ENCODE measurements around the gene GPATCH2. TPM values are rescaled to one million over a fixed set of nuclear protein-coding genes. Genes with fewer than 3 reads are reported as not detected.

Gene GPATCH2
- total and polyA plus RNA-seq, 11 donors = 2.3 to 8.5 (median 7.5) TPM

DNA sequence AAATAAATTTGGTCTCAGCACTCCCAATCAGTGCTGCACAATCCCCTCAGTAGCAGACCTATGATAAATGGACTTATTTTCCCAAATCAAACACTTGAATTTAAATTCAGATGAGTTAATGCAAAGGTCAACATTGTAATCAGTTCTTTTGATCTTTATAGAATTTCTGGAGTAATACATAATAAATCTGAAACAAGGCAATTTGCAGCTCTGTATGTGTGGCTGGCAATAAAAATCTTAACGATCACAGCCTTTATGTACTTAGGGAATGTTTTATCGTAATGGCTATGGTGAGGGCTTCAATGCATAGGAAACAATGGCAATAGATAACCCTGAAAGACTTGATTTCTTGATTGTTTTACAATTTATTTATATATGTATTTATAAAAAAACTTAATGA, 91.4 kb downstream of the GPATCH2 start:
- intact Hi-C loops (cut with DNase I) = no loop called here
- peaks cover 0 to 6% (median 0%) of the 10 kb centered on the region in 12 donors for H3K4me1 ChIP-seq
- H3K4me3 ChIP-seq = no peak overlapping the region
- WGBS, 4 donors = 95 to 97% (median 96%) methylated on average over 2 of the region's 2 CpGs
- H3K36me3 ChIP-seq = no peaks in the 10 kb centered on the region
- H3K9me3 ChIP-seq = no peaks in the 10 kb centered on the region
- ATAC-seq (no peak), DNase-seq (no peak)
- no peak for TF ChIP-seq POLR2A (IDR thresholded peaks at IDR 0.05)
- TF ChIP-seq, protein P1, sequence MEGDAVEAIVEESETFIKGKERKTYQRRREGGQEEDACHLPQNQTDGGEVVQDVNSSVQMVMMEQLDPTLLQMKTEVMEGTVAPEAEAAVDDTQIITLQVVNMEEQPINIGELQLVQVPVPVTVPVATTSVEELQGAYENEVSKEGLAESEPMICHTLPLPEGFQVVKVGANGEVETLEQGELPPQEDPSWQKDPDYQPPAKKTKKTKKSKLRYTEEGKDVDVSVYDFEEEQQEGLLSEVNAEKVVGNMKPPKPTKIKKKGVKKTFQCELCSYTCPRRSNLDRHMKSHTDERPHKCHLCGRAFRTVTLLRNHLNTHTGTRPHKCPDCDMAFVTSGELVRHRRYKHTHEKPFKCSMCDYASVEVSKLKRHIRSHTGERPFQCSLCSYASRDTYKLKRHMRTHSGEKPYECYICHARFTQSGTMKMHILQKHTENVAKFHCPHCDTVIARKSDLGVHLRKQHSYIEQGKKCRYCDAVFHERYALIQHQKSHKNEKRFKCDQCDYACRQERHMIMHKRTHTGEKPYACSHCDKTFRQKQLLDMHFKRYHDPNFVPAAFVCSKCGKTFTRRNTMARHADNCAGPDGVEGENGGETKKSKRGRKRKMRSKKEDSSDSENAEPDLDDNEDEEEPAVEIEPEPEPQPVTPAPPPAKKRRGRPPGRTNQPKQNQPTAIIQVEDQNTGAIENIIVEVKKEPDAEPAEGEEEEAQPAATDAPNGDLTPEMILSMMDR (IDR thresholded peaks at IDR 0.05) = no peak
- no peak overlapping the region for H3K27ac ChIP-seq
- no peaks in the 10 kb centered on the region for H3K27me3 ChIP-seq

DNA sequence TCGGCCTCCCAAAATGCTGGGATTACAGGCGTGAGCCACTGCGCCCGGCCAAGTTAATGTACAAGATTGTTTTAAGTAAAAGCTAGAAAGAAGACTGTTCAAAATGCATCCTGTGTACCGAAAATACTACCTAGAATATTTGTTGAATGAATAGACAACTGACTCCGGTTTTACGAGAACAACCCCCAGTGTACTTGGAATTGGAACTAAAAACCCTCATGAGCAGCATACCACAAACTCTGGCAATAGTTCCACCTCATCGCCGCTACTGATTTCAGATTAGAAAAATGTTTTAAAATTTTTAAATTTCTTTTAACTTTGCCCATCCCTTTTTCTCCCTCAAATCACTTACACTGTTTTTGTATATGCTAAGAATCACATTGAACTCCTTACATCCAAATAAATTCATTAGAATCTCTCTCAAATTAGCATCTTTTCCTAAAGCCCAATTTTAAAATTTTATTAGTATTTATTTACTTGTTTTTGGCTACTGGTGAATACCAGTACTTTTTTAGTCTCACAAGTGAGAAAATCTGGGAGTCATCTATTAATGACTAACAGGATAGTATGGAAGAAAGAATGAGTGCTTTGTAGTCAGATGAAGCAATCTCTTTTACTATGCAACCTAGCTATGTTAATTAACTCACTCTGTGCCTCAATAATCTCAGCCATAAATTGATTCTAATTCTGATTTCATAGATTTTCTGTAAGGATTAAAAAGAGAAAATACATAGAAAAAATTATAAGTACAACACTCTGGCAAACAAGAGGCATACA, 95.1 kb downstream of the GPATCH2 start:
- ATAC-seq (no peak), DNase-seq (no peak)
- TF ChIP-seq, protein P1 (IDR thresholded peaks at IDR 0.05) = no peak
- TF ChIP-seq POLR2A (IDR thresholded peaks at IDR 0.05) = no peak
- Histone ChIP-seq H3K36me3 (no peaks in the 10 kb centered on the region), H3K9me3 (no peaks in the 10 kb centered on the region), H3K4me3 (no peak overlapping the region), H3K27me3 (no peaks in the 10 kb centered on the region), H3K4me1 (peaks cover 0 to 5% (median 0%) of the 10 kb centered on the region in 12 donors), H3K27ac (no peak overlapping the region)
- intact Hi-C loops (cut with DNase I) = no loop called here
- WGBS, 4 donors = 93 to 98% (median 96%) methylated on average over 9 of the region's 9 CpGs

DNA sequence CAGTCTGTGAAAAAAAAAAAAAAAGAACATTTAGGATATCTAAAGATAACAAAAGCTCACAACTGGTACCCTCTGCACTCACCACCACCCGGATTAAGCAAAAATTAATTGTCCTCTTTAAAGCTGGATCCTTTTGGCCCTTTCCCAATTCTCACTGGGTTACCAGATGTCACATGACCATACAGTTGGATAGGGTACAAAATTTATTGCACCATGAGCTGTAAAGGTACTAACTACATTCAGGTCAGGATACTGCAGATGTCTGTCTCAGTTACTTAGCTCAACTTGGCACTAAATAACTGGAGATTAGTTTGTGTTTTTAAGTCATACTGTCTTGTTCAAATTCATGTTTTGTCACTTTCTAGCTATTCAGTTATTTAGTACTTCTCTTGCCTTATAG, 96.3 kb downstream of the GPATCH2 start:
- peak in 1 of 4 donors; percentile 43 for ATAC-seq
- intact Hi-C loops (cut with DNase I) = no loop called here

DNA sequence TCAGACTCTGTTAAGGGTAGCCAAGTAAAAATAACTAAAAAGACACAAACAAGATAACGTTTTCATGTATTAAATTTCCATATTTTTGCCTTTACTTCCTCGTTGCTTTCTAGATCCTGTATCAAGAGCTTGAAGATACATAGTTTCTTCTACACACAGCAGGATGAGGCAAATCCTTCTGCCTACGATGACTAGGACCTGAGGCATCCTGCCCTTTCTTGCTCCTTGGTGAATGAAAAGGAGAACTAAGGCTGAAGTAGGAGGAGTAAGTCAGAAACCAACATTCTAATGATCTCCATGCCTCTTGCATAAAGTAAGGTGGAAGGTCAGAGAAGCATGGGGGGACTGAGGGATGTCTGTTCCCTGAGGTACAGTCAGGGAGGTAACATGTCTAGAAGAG, 102.6 kb downstream of the GPATCH2 start:
- intact Hi-C loops (cut with DNase I) = loop anchor here in 1 of 10 donors (10.0 kb wide), 1 partner anchor 73 kb away; no protein-coding TSS in a partner anchor
- WGBS, 4 donors = 81 to 92% (median 89%) methylated on average over 3 of the region's 3 CpGs
- H3K4me3 ChIP-seq = no peak overlapping the region
- DNase-seq (no peak), ATAC-seq (peak in 1 of 4 donors; percentile 27)
- no peaks in the 10 kb centered on the region for H3K36me3 ChIP-seq
- H3K9me3 ChIP-seq = no peaks in the 10 kb centered on the region
- TF ChIP-seq, protein P1 (IDR thresholded peaks at IDR 0.05) = no peak
- TF ChIP-seq POLR2A (IDR thresholded peaks at IDR 0.05) = no peak
- peaks cover 0 to 17% (median 4%) of the 10 kb centered on the region in 12 donors for H3K4me1 ChIP-seq
- H3K27ac ChIP-seq = no peak overlapping the region
- no peaks in the 10 kb centered on the region for H3K27me3 ChIP-seq

More for the DNA sequence above, 96.3 kb downstream of the GPATCH2 start:
- H3K36me3 ChIP-seq = no peaks in the 10 kb centered on the region
- H3K4me1 ChIP-seq = peaks cover 0 to 5% (median 0%) of the 10 kb centered on the region in 12 donors
- no peak overlapping the region for H3K4me3 ChIP-seq
- WGBS, 4 donors = 52 to 66% (median 64%) methylated on average over 1 of the region's 1 CpG
- TF ChIP-seq, protein P1 (IDR thresholded peaks at IDR 0.05) = no peak
- TF ChIP-seq POLR2A (IDR thresholded peaks at IDR 0.05) = no peak
- no peaks in the 10 kb centered on the region for H3K9me3 ChIP-seq
- DNase-seq = no peak
- H3K27ac ChIP-seq = no peak overlapping the region
- no peaks in the 10 kb centered on the region for H3K27me3 ChIP-seq

Measured in heart left ventricle (tissue), 16 donors.